Limb (tissue), 2 donors: ENCODE data around the gene HTR5A.

Experiments
- DNase-seq, 2 donors: peaks; one replicate each; pipeline ENCODE4 v3.0.0-alpha.2; 2016; ENCODE audit errors: extremely low spot score in 2 of 2

HTR5A gene

GRCh38 chr7:155090684-155091083 lies 20.6 kb downstream of the HTR5A start:
- DNase-seq = no peak

GRCh38 chr7:155093596-155093995 lies 23.5 kb downstream of the HTR5A start:
- no peak for DNase-seq

GRCh38 chr7:155094636-155095135 lies 24.6 kb downstream of the HTR5A start:
- no peak for DNase-seq

- no peak for DNase-seq
Observed at GRCh38 chr7:155097338-155097737, 27.2 kb downstream of the HTR5A start.

- DNase-seq = no peak
Observed at GRCh38 chr7:155103839-155104238, 33.7 kb downstream of the HTR5A start.

DNA sequence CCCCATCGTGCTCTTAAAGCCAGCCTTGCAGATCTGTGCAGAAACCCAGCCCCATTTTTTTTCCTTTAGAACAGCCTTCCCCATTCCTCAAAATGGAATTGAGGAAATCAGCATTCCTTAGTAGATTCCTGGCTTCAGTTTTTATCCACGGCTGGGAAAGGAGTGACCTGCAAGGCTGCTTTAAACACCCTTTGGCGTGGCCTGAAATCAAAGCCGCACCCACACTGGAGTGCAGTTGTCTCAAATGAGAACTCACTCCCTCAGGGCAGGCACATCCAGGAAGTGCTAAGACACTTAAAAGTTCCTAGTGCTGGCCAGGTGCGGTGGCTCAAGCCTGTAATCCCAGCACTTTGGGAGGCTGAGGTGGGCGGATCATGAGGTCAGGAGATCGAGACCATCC lies 34.8 kb downstream of the HTR5A start:
- no peak for DNase-seq

DNA sequence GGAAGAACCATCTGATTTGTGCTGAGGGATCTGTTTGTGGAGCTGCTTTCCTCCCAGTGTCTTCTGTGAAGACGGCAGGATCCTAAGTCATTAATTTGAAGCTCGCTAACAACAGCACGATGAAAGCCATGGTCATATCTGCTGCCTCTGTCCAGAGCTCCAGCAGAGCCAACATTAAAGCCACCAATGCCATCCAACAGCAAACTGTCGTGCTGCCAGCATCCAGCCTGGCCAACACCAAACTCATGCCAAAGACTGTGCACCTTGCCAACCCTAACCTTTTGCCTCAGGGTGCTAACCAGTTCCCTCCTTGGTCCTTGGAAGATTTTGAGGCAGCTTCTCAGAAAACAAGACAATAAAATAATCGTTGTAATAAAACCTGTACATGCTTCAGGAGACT lies 36.2 kb downstream of the HTR5A start:
- no peak for DNase-seq

DNA sequence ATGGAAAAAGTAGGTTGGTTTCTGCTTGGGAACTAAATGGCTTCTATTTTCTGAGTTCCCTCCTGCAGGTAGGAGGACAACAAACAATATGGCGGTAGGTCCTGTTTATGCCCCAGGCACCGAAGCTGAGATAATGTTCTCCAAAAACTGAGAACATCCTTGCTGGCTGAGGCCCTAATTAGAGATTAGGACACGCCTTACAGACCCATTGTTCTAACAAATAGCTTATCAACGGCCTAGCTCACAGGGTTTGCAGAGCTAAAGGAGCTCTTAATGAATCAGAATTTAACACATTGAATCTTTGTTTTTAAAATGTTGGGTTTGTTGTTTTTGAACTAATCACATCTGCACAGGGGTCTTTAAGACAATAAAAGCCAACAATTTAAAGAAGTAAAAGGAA lies 37.0 kb downstream of the HTR5A start:
- no peak for DNase-seq

DNA sequence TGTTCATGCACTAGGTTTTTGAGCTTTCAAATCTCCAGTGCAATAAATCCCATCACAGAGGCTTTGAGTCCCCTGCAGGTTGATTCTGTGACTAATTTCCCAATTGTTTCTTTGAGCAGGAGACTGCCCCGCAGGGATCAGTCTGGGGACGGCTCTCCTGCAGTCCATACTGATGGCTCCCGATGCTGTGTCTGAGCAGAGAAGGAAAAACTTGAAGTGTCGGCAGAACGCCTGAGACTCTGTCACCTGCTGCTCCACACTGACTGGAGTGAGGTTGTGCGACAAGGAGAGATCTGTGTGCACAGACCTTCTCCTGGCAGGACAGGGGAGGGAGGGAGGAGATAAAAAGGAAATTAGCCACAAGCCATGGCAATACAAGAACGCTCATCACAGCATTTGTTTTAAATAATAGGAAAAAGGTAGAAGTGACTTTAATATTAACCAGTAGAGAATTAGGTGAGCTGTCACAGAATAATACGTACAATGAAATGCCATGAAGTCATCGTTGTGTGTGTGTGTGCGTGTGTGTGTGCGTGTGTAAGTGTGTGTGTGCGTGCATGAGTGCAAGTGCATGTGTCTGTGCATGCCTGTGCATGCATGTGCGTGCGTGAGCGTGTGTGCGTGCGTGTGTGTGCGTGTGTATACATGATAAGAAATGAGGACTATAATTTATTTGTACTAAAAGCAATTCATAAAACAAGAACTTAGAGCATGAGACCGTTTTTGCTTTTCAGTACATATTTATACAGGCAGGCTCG lies 38.2 kb downstream of the HTR5A start:
- DNase-seq = no peak

DNA sequence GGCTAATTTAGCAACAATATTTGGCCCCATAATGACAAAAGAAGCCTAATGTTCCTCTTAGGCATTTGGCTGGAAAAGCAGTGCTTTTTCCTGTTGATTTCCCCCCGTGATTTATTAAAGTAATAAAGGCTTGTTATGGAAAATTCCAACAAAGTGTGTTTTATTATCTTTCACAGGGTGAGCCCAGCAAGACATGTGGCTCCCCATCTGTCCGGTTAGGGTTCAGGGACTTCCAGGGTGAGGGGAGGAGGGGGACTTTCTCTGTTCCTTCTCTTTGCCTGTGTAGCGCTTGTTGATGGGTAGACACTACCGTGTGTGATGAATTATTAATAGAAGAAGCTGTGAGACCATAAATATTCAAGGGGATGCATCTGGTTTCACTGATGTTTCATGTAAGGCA lies 39.0 kb downstream of the HTR5A start:
- no peak for DNase-seq

DNA sequence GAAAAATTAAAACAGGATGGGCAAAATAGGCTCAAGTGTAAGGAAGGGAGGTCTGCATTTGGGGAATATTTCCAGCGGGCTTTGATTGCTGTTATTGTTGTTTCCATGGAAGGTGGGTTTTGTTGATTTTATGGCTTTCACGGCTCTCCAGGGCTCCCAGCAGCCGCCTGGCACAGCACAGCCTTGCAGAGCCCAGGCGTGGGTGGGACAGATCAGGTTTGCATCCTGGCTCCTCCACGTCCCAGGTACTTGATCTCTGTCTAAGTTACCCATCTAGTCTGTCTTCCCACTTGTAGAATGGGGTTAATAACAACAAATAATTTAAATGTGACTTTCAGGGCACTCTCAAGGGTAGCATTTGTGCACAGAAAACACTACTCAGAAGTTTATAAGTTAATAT lies 45.2 kb downstream of the HTR5A start:
- no peak for DNase-seq

DNA sequence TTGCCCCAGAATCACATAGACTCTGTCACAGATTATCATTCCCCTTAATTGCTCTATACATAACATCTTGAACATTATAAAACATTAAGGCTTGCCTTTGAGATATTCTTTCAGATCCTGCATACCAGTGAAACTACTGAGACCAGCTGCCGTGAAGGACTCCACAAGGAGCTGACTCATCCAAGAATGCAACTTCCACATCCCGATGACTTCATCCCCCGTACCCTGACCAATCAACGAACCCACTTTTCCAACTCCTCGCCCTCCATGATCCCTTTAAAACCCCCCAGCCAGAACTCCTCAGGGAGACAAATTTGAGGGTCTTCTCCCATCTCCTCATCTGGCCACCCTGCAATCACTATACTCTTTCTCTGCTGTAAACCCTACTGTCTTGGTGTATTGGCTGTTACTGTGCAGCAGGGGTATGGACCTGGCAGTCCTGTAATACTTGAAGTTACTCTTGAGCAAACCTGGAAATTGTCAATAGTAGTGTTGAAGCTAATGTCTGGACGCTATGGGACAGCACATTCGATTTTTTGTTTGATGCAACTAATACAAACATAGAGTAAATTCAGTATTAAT lies 49.8 kb downstream of the HTR5A start:
- DNase-seq = no peak

DNA sequence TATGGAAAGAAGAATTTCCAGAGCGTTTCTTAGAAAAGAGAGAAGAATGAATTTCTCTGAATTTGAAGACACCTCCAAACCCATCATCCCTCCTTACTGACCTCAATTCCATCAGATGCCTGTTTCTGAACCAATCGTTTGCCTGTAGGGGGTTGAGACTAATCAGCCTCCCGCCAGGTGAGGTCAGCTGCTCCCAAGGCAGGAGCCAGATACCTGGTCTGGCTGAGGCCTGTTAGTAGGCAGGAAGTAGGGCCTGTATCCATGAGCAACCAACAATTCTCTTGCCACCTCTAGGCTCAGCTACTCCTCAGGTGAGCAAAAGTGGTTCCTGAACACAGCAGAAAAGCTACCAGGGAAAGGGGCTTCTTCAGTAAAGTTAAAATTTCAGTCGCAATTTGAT lies 50.3 kb downstream of the HTR5A start:
- no peak for DNase-seq

DNA sequence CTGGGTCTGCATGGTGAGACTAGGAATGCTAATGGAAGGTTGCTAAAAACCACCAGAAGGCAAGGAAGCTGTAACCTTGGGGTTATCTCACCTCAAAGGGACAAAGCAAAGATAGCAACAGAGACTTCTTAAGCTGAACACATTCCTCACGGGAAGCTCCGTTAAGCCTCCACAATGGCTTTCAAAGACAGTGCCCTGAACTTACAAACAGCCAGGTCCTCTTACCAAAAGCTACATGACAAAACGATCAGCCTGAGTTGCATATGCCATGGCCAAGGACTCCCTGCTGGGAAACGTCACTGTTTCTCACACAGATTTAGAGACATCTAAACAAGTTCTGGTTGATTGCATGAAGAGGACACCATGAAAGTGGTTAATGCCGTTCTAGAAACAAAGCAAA lies 52.7 kb downstream of the HTR5A start:
- no peak for DNase-seq

DNA sequence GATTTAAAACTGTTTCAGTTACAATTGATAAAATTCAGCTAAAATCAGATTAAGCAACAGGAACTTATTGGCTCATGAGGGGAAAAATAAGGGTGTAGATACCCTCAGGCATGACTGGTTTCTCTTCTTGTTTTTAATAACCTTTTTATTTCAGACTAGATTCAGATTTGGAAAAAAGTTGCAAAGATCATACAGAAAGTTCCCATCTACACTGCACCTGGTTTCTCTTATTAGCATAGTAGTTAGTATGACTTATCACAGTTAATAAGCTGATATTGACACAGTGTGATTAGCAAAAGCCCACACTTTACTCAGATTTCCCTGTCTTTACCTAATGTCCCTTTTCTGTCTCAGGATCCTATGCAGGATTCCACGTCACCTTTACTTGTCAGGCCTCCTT lies 53.3 kb downstream of the HTR5A start:
- DNase-seq = no peak

- no peak for DNase-seq
Observed at GRCh38 chr7:155124706-155125105, 54.6 kb downstream of the HTR5A start.

DNA sequence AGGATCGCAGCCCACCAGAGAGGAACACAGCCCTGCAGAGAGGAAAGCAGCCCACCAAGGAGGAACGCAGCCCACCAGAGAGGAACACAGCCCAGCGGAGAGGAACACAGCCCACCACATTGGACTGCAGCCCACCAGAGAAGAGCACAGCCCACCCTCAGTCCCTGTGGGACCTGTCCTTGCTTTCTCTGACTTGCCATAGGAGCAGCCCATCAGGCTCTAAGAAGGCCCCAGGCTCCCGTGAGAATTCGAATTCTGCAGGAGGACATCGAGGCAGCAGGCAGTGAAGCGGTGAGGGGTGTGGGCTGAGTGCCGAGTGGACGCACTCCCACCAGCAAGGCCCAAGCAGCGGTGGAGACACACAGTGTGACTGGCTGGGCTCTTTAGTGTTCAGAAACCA lies 59.1 kb downstream of the HTR5A start:
- no peak for DNase-seq

GRCh38 chr7:155129789-155130188 lies 59.7 kb downstream of the HTR5A start:
- DNase-seq = no peak

DNA sequence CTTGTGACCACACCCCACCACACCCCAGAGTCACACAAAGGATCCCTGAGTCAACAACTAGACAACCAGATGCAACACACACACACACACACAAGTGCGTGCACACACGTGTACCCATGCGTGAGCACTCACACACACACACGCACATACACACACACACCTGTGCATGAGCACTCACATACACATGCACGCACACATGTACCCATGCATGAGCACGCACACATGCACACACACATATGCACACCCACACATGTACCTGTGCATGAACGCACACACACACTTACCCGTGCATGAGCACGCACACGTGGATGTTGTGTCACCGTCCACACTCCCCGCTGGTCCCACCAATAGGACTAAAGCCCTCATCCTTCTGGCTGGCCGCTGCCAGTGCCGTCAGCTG lies 60.4 kb downstream of the HTR5A start:
- DNase-seq = no peak

GRCh38 chr7:155131090-155131489 lies 61.0 kb downstream of the HTR5A start:
- no peak for DNase-seq

DNA sequence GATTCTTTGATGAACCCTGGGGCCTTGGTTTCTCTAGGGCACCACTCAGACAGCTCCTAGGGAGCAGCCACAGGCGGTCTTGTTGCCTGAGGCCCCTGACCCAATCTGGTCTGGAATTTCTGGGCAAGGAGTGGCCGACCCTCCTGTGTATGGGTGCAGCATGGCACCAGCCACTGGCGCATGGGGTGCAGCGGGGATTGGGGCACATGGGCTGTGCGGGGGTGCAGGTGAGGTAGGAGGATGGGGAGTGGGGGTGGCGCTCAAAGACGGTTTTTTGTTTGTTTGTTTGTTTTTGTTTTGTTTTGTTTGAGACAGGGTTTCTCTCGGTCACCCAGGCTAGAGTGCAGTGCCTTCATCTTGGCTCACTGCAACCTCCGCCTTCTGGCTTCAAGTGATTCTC lies 62.3 kb downstream of the HTR5A start:
- DNase-seq = no peak

DNA sequence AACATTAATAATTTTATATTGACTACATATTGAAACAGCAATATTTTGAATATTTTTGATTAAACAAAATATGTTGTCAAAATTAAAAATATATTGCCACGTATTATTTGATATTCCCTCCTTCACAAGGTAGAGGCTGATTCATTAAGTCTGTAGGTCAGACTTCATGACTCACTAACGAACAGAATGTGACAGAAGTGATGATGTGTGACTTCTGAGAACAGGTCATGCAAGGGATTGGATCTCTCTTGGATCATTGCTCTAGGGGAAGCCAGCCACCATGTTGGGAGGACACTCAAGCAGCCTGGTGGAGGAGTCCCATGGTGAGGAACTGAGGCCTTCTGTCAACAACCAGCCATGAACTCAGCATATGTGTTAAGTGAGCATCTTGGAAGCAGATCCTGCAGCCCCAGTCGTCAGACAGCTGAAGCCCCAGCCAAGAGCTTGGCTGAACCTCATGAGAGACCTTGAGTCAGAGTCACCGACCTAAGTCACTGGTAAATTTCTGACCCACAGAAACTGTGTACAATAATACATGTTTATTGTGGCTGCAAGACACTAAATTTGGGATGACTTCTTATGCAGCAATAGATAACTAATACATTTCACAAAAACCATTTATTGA lies 66.6 kb downstream of the HTR5A start:
- DNase-seq = no peak
